Activated T-helper 1 cell treated with Interleukin-2 at 50 U/mL for 16 hours (primary cell): Measurements from ENCODE around the gene GSN.
A peak's percentile ranks its signal among the peaks of the same experiment; 100 is the strongest.

Experiments
- DNase-seq: peaks from one replicate; pipeline ENCODE4 v3.0.0-alpha.2; 2020; ENCODE audit warnings: low read depth

The GSN gene

DNA sequence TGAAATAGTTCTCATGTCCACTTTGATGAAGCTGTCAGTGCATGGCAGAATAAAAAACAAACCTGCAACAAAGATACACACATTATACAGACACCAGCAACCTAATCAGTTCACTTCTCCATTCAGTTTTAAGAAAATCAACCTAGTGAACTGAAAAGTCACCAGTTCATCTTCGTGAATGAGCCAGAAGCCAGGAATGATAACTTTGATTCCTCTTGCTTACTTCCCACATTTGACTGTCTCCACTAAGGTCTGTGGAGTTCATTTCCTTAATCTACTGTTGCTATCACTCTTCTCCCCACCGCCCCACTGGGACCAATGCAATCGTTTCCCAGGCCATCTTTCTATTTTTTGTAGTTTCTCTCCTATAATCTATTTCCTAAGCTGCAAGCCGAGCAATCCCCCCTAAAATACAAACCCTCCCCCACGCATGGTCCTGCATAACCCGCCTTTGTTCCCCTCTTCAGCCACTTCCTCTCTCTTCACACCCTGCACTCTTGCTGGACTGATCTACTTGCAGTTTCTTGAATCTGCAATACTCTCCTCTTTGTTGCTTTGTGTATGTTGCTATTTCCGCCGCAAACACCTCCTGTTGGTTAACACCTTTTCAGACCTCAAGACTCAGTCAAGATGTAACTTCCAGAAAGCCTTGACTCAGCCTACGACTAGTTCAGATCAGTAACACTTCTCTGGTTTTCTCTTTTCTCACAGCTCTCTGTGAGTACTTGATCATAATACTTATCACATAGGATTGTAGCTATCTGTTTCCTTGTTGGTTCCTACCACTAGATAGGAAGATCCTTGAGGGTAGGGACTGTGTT, 85.5 kb downstream of the GSN start:
- peak; percentile 27 for DNase-seq

DNA sequence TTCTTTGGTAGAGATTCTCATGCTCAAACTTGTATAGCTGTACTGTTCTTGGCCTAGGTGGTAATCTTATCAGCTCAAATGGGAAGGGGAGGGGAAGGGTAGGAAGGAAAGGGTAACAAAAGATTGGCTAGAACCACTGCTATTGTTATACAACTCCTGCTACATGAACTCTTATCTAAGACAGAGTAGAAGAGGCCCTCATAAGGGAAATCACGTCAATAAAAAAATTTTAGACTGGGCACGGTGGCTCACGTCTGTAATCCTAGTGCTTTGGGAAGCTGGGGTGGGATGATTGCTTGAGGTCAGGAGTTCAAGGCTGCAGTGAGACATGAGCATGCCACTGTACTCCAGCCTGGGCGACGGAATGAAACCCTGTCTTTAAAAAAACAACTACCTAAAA, 86.2 kb downstream of the GSN start:
- DNase-seq: no peak

GRCh38 chr9:121354762-121355161, 86.8 kb downstream of the GSN start:
- DNase-seq: no peak

GRCh38 chr9:121357011-121357410, 89.0 kb downstream of the GSN start:
- DNase-seq: no peak

DNA sequence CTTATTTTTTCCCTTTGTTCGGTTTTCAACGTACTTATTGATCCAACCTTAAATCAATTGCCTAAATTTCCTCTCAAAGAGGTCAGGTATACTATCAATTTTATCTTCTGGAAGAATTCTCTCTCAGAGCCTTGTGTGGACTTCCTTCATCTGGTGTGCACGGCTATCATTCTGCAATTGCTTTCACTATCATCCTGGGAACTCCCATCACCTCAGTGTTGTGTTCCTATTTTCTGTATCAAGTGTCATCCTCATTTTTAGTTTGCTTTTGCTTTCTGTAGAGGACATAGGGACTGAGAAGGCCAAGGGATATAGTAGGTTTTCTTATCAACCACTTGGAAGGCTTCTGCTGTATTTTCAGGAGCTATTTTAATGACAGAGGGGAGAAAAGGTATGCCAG, 90.8 kb downstream of the GSN start:
- DNase-seq: no peak

- no peak for DNase-seq
Observed at GRCh38 chr9:121359351-121360294, 91.7 kb downstream of the GSN start.

GRCh38 chr9:121360601-121361374, 92.8 kb downstream of the GSN start:
- no peak for DNase-seq

DNA sequence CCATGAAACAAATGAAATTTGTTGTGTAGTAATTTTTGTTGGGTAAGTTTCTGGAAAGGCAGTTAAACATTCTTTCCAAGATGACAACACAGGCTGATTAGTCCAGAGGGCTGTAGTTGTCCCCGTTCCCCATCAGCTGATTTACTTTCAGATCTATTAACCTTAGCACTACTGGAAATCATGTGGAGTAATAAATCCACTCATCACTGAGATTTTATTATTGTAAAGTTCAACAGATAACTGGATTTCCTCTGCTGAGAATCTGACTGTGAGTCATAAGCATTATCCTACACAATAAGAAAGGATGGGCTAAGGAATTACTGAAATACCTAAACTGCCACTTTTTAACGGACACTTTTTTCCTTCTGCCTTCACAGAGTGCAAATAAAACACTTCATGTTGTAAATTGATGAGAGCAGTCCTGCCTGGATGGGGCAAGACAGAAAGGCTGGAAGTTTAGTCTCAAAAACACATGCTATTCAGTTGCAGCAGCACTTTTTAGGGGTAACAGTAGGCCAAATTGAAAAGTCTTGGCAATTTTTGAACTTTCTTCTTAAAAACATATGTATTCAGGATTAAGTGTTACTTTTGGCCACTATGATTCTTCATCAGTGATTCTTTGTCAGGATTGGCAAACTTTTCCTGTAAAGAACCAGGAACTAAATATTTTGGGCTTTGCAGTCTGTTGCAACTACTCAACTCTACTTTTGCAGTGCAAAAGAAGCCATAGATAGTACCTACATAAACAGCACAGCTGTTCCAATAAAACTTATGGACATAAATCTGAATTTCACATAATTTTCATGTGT, 95.1 kb downstream of the GSN start:
- no peak for DNase-seq

DNA sequence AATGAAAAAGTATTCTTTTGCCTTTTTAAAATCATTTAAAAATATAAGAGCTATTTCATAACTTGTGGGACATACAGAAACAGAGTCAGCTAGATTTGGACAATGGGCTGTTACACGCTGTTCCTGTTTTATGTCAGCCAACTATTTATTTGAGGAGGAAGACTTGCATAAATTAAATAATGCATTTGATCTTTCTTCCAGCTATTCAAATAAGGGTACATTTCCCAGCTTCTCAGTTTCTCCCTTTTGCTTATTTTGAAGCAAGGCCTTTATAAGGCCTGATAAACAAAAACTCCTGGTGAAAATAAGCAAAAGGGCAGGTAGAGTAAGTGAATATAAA, 95.6 kb downstream of the GSN start:
- DNase-seq: no peak

DNA sequence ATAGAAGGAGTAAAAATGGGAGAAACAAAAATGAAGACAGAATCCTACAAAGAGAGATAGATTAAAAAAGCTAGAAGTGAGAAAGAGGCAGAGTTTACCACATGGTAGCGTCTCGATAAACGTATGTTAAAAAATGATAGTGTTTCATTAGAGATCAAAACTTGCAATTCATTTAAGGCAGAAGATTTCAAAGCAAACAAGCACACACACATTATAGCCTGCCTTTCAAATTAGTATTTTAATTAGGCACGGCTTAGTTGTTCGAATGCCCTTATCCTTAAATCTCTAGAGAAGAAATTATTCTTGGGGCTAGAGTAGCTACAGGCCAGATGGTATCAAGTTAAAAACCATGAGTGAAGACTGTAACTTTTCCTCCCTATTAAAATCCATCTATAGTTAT, 96.1 kb downstream of the GSN start:
- DNase-seq: no peak

GRCh38 chr9:121364886-121365285, 96.9 kb downstream of the GSN start:
- no peak for DNase-seq

GRCh38 chr9:121365564-121365963, 97.6 kb downstream of the GSN start:
- DNase-seq: no peak

DNA sequence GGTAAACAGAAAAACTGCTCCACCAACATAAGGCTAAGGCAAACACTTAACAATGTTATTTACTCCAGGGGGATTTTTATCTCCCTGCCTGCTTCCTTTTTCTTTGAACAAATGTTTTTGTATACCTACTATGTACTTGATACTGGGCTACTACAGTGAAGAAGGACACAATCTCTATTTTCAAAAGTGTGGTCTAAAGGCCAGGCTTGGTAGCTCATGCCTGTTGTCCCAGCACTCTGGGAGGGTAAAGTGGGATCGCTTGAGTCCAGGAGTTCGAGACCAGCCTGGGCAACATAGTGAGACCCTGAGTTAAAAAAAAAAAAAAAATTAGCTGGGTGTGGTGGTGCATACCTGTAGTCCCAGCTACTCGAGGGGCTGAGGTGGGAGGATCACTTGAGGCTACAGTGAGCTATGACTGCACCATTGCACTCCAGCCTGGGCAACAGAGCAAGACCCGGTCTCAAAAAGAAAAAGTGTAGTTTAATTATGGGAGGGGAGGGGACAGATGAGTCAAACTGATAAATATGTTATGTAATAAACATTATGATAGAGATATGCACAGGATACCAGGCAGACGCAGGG, 98.7 kb downstream of the GSN start:
- no peak for DNase-seq

GRCh38 chr9:121367306-121368137, 99.6 kb downstream of the GSN start:
- DNase-seq: no peak

DNA sequence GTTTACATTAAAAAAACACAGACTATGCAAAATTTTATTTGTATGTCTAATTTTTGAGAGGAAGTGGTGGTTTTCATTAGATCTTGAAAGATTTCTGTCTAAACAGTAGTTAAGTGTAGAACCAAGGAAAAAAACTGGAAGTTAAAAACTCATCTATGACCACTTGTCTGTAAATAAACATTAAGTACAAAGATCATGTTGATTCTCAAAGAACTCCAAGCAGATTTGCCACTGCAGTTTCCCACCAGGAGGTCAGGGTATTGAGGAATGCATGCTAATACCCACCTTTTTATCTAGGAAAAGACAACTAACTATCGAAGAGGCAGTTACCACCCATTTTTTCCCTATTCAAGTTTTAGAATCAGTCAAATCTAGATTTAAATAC, 100.2 kb downstream of the GSN start:
- no peak for DNase-seq

DNA sequence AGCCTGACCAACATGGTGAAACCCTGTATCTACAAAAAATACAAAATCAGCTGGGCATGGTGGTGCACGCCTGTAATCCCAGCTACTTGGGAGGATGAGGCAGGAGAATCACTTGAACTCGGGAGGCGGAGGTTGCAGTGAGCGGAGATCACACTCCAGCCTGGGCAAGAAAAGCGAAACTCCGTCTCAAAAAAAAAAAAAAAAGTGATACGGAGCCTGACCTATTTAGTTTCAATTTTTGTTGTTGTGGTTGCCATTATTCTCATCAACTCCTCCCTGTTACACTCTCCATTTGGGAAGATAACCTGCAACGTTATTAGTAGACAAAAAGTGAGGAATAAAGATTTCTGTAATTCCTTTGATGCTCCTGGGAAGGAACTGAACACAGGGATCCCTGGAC, 100.8 kb downstream of the GSN start:
- DNase-seq: no peak

DNA sequence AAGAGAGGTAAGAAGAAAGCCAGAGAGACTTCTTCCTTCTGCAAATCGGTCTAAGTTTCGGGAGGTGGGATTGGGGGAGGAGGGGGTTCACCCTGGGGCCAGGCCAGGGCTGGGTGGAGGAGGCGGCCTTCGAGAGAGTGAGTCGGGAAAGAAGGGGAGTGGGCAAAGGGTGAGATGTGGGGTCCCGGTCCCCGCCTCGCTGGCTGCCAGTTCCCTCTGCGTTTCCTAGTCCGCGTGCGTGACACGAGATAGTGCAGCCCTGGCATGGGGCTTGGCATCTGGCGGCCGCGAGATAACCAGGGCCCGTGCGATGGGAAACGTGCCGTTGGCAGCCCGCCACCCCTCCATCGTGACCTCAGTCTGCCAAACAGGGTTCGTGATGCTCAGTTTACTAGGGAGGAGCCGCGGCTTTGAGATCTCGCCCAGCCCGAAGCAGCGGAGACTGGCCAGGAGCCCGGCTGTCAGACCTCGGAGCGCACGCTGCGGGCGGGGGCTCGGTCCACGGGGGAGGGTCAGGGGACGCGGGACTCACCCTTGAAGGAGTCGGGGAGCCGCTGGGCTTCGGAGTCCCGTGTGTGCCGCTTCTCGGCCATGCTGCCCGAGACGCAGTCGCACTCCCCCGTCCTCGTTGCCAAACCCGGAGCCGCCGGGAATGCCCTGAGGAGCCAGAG, 101.8 kb downstream of the GSN start, which contains the start of gene STOM:
TSS of gene STOM (minus strand) at position 656 of the 671 bp plus-strand sequence. CDS start at position 593, 63 bp downstream.
- DNase-seq: peak; percentile 62

DNA sequence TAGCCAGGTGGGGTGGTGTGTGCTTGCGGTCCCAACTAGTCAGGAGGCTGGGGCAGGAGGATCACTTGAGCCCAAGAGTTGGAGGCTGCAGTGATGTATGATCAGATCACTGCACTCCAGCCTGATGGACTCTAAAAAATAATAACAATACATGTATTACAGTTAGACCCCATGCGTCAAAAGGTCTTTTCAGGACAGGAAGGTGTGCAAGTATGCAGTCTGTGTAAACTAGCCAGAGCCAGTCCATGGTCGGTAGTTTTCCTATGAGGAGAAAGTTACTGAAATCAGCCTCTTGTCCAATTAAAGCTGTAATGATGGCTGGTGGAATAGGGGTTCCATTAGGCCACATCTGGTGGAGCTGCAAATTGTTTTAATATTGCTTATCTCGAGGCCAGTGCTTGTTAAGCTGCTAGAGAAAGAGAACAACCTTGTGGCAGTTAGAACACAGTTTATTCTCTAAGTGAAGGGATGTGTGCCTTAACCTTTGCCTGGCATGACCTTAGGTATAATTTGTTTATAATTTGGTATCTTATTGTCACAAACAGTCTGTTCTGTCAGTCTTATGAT, 103.6 kb downstream of the GSN start:
- no peak for DNase-seq
